ENCODE results near the gene DPYD.

Gene DPYD

DNA sequence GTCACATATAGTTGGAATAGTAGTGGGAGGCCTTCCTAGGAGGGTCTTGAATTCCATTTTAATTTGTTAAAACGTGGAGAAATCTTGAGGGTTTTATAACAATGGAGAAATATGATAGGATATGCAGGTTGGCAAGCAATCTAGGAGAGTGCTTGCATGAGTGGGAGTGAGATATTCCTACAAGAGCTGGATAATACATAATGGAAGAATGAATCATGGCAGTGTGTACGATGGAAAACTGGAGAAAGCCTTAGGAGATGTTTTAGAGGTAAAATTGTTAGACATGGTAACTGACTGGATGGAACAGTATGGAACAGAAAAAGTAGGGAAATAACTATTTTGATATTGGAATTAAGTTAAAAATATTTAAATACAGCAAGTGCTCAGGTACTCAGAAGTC, 846.9 kb downstream of the DPYD start:
- no peak for DNase-seq

DNA sequence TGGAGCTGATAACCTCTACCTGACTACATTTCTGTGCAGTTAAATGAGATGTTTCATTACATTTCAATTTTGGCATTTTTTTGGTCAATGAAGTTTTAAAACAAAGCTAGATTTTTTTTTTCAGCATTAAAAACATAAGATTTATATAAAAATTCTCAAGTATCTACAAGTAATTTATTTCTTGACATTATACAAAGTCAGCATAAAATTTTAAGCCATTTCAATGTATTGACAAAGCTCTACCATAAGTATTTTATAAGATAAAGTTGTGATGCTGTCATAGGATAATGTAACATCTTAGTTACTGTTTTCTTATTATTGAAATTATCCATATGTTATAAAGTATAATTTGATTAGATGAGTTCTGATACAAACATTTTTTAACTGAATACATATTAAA, 847.7 kb downstream of the DPYD start:
- no peak for DNase-seq

DNA sequence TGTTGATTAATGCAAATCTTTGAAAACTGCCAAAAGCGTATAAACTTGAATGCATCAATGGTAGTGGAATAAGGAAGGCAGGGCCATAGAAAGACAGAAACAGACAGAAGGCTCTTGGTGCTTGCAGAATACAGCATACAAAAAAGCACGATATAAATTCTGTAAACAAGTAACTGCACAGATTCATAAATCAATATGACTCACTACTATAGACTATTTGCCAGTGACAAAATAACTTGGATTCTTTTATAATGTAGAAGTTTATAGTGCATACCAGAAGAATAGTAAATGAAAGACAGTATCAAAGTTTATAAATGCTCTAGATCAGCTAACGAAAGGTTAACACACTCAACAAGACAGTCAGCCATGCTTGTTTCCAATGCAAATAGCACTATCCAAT, 849.7 kb downstream of the DPYD start:
- no peak for DNase-seq

DNA sequence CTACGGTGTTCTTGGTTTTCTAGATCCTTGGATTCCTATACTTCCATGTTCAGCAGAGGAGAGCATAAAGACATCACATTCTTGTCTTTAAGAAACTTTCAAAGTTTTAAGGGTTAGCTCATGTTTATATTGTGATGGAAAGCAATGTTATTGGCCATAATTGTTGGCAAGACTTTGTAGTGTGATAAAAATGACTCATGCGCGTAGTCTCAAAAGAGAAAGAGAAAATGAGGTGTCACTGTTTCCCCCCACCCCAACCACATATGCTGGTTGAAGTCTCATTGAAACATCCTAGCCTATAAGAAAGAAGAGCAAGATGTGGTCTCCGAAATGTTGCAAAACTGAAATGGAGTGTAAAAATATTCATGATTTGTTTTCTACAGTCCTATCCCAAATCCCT, 850.5 kb downstream of the DPYD start:
- DNase-seq, result no peak

DNA sequence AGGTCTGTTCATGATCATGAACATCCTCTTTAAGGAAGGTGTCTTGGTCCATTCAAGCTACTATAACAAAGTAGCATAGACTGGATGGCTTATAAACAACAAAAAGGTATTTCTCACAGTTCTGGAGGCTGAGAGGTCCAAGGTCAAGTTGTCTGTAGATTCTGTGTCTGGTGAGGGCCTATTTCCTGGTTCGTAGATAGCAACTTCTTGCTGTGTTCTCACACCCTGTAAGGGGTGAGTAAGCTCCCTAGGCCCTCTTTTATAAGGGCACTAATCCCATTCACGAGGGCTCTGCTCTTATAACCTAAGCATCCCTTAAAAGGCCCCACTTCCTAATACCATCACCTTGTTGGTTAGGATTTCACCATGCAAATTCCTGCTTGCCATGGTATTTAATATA, 851.5 kb downstream of the DPYD start:
- DNase-seq, result no peak

DNA sequence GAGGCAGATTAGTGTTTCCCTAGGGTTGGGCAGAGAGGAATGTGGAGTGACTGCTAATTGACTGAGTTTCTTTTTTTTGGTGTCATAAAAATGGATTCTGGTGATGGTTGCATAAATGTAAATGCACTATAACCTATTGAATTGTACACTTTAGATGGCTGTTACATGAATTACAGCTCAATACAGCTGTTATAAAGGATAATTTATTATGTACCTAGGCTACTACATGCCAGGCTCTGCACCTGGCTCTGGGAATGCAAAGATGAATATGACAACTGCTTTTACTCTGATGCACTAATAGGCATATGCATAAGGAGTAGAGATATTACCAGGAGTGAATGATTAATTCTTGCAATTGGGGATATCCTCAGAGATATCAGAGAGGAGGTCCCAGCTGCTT, 854.0 kb downstream of the DPYD start:
- DNase-seq, result no peak

DNA sequence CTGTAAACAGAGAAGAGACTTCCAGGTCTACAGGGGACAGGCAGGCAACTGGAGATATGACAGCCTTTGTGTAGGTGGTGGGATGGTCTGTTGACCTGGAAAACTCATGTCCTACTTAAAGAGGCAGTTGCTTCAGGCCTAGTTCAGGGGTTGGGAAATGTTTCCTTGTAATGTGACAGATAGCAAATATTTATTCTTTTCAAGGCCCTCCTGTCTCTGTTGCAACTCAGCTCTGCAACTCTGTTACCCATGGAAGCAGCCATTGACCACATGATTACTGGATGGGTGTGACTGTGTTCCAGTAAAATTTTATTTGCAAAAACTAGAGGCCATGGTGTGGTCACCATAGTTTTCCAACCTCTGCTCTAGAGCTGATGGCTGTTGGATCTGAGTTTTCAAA, 857.3 kb downstream of the DPYD start:
- no peak for DNase-seq

DNA sequence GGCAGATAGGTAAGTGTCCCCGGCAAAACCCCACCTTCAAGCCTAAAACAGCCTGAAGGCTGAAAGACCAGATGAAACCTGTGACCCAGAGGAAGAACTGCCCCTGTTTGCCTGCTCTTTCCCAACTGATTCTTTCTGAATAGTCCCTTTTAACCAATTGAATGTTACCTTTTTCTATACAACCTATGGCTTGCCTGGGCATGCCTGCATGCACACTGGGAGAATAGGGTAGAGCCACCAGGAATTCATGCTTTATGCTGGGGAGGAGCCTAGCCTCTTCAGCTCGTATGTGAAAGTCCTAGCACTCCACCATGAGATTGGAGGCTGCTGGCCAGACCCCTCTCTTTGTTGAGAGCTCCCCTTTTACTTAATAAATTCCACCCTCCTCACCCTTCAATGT, 859.2 kb downstream of the DPYD start:
- DNase-seq, result no peak

DNA sequence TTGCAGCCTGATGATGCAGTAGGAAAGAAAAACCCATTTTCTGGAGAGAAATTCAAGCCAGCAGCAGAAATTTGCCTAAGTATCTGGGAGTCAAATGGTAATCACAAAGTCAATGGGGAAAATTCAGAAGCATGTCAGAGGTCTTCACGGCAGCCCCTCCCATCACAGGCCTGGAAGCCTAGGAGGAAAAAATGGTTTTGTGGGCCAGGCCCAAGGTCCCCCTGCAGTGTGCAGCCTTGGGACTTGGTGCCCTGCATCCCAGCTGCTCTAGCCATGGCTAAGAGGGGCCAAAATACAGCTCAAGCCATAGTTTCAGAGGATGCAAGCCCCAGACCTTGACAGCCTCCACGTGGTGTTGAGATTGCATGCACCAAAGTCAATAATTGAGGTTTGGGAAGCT, 864.4 kb downstream of the DPYD start:
- DNase-seq, result no peak

DNA sequence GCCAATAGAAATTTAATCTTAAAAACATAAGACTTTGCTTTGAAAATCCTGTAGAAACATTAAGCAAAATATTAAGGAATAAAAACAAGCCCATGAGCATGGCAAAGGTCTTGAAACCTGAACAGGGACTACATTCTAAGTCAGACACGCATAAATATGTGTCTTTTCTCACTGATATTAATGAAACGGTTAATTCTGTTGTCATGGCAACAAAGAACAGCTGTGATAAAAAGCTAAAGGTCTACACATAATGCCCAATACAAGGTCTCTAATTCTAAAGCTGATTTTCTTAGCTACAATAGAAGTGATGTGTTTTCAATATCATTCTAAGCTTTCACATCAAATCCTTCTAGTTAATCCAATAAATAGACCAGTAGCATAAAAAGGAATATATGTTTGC, 867.6 kb downstream of the DPYD start:
- DNase-seq, result no peak

DNA sequence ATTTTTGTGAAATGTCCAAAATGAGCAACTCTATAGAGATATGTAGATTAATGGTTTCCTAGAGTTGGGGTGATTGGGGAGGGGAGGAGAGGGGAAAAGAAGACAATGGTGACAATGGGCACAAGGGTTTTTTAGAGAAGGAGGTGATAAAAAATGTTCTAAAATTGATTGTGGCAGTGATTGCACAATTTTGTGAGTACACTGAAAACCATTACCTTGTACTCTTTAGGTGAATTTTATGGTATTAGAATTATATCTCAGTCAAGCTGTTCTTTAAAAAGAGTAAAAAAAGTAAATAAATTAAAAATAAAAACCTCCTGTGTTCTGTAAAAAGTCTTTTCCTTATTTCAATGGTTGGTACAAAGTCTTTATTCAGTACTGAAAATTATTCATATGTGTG, 869.0 kb downstream of the DPYD start:
- DNase-seq, result no peak

DNA sequence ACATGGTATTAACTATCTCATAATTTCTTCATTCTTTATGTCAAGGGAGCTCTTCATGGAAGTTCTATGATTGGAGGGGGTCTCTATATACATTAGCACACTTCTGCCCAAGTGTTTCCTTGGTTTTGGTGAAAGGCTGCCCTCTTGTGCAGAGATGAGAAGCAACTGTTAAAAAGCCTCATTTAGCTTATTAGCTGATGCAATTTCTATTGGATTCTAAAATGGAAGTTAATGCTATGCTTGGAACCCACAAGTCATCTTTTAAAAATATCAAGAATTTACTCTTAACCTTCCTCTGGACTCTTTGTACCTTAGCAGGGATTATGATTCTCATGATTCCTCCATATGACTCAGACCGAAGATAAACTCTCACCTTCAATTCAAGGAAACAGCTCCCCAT, 870.3 kb downstream of the DPYD start:
- DNase-seq, result no peak

DNA sequence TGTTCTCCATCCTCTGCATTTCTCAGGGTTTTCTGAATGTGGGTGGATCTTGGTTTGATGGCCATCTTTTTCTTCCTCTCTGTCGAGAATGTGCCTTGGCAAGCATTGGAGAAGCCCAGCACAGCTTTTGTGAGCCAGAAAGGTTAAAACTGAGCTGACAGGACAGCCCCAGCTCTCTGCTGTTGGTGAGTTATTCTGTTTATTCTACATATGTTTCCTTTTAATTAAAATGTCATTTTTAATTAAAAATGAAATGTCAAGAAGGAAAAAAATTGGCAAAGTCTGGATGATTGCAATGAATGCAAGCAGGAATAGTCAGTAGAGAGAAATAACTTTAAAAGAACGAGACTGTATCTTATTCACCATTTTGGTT, 873.4 kb downstream of the DPYD start:
- DNase-seq, result no peak

DNA sequence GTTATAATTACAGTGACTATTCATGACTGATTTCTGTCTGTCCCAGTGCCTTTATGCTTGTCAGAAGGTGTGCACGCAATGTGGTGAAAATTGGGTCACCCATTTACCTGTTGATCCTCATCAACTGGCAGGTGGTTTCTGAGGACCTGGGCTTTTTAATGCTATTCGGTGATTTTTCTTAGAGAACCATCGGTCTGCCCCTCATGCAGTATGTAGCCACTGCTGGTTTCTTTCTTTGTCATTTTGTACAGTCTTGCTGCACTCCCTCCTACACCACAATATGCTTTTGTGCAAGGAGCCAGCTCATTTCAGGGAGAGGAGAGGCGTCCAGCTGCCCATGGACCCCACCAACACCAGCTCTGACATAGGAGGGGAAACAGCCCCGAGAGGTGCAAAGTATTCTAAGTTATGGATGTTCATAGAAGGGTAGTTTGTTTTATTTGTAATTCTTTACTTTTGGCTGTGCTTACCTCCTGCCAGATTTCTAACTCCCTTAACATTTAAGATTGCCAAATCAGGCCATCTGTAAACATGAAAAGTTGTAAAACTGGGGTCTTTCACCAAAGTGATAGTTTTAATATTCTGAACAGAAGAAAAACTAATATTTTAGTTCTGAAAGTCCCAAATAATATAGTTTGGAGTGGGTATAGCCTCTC, 873.9 kb downstream of the DPYD start:
- no peak for DNase-seq

DNA sequence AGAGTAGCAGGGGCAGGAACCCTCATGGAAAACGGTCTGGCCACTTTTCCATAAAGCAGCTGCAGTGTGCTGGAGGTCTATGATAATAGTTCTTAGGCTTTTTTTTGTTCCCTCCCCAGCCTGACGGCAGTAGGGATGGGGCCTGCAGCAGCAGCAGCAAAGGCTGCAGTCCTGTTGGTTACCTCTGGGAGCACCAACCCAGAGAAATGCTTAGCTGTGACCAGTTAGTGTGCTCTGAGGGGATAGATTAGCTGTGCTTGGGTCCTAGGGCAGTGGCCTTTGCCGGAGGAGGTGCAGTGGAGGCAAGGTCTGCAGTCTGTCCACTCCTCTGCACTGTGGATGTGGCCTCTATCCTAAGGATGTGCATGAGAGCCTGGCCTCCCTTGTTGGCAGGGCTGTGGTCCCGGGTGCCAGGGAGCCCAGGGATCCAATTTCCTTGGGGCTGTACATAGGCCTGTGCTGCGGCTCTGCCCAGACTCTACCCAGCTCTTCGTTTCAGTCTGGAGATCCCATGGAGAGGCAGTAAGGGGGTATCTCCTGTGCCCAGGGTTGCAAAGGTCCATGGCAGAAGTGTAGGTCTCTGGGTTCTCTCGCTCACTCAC, 876.6 kb downstream of the DPYD start:
- DNase-seq, result no peak

DNA sequence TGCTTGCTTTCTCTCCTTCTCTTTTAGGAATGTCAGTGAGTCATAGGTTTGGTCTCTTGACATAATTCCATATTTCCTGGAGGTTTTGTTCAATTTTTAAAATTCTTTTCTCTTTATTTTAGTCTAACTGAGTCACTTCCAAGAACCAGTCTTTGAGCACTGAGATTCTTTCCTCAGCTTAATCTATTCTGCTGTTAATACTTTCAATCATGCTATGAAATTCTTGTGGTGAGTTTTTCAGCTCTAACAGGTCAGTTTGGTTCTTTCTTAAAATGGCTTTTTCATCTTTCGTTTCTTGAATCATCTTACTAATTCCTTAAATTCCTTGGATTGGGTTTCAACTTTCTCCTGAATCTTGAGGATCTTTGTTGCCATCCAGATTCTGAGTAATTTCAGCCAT, 878.3 kb downstream of the DPYD start:
- DNase-seq, result no peak

DNA sequence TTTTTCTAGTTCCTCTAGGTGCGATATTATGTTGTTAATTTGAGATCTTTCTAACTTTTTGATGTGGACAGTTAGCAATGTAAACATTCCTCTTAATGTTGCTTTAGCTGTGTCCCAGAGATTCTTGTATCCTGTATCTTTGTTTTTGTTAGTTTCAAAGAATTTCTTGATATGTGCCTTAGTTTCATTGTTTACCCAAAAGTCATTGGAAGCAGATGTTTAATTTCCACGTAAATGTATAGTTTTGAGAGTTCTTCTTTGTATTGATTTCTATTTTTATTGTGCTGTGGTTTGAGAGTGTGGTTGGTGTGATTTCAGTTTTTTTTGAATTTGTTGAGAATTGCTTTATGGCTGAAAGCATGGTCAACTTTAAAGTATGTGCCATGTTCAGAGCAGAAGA, 879.8 kb downstream of the DPYD start:
- no peak for DNase-seq

DNA sequence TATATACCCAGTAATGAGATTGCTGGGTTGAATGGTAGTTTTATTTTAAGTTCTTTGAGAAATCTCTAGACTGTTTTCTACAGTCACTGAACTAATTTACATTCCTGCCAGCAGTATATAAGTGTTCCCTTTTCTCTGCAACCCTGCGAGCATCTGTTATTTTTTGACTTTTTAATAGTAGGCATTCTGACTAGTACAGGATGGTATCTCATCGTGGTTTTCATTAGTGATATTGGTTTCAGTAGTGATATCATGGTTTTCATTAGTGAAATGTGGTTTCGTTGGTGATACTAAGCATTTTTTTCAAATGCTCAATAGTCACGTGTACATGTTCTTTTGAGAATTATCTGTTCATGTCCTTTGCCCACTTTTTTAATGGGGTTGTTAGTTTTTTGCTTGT, 882.4 kb downstream of the DPYD start:
- DNase-seq, result no peak

DNA sequence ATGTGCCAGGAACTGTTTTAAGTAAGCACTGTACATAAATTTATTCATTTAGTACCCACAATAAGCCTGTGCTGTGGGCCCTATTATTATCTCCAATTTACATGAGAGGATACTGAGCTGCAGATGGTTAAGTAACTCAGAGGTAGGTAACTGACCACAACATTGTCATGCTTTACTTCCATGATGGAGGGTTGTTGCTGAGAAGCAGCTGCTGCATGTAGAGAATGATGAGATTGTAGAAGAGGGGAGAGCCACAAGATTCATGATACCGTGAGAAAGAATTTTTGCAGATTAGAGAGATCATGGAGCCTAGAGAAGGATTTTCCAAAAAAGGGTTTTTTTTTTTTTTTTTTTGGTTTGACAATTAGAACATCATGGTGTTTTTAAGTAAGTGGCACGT, 886.2 kb downstream of the DPYD start:
- no peak for DNase-seq

DNA sequence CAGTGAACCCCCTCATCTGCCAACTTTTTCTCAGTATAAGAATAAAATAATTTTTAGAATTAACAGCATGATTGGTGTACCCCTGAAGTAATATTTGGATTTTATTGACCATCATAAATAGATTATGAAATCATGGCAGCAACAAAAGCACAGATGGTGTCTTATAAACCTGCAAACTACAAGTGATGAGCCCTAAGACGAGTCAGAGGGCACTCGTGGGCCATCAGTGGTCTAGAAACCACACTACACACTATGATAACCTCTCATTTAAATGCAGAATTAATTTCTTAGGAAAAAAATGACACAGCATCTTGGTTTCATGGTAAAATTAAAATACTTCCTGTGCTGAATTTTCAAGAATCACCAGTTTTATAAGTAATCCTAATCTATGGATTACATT, 886.9 kb downstream of the DPYD start:
- DNase-seq, result no peak

Measured in stimulated activated CD4-positive, alpha-beta T cell treated with anti-CD3 and anti-CD28 coated beads, Interleukin-1b, Interleukin-23, amount 100 ng/mL, for 48 hours (primary cell).